CD4-positive, alpha-beta memory T cell (primary cell): ENCODE results near the gene ZNF546. TPM values are rescaled to one million over a fixed set of nuclear protein-coding genes. Genes with fewer than 3 reads are reported as not detected.

Experiments used
- CTCF ChIA-PET: fragments of 350-600 bp; sonication (Branson Sonifier 250); formaldehyde crosslinking; loops from one replicate; lab custom pipeline; 2021; ENCODE audit warnings: inconsistent platforms; ENCODE audit not compliant: partially characterized antibody; lab: Charles Lee
- POLR2A ChIA-PET: fragments of 350-600 bp; sonication (Branson Sonifier 250); formaldehyde crosslinking; loops from one replicate; lab custom pipeline; 2021; ENCODE audit not compliant: partially characterized antibody; lab: Charles Lee
- DNase-seq, 5 donors: peaks; one replicate each; pipeline versions ENCODE4 v3.0.0 to v3.0.0-alpha.2; 2020 to 2022; ENCODE audit warnings: mixed read lengths in 1 of 5
- H3K27ac ChIP-seq: one replicate; pipeline ENCODE4 v1.7.0; 2013; ENCODE audit warnings: low read depth, low read length
- H3K27me3 ChIP-seq: 2 replicates; pipeline ENCODE4 v1.7.0; 2013; ENCODE audit warnings: mild to moderate bottlenecking, low read length, moderate library complexity; ENCODE audit not compliant: insufficient read depth
- H3K36me3 ChIP-seq: 2 replicates; pipeline ENCODE4 v1.7.0; 2013; ENCODE audit warnings: mild to moderate bottlenecking, low read length, moderate library complexity; ENCODE audit not compliant: insufficient read depth
- H3K4me1 ChIP-seq: 2 replicates; pipeline ENCODE4 v1.7.0; 2013; ENCODE audit warnings: mild to moderate bottlenecking, low read length, moderate library complexity; ENCODE audit not compliant: insufficient read depth
- H3K4me3 ChIP-seq, 2 donors: one replicate each; pipeline ENCODE4 v1.7.0; 2013; ENCODE audit warnings: low read length in 2 of 2, mild to moderate bottlenecking in 1 of 2
- H3K9me3 ChIP-seq, 2 donors: one replicate each; pipeline ENCODE4 v1.7.0; 2013; ENCODE audit warnings: low read length in 2 of 2, control low read depth in 1 of 2; ENCODE audit not compliant: control insufficient read depth in 1 of 2
- H3K27ac Mint-ChIP-seq, 7 donors: one replicate each; pipeline ENCODE4 v1.8.0; 2020 to 2021; ENCODE audit warnings: mixed read lengths in 7 of 7, mild to moderate bottlenecking in 6 of 7, inconsistent platforms in 3 of 7, moderate library complexity in 3 of 7
- H3K27me3 Mint-ChIP-seq, 2 donors: one replicate each; pipeline ENCODE4 v1.8.0; 2020 to 2021; ENCODE audit warnings: mixed read lengths in 2 of 2
- H3K36me3 Mint-ChIP-seq, 2 donors: one replicate each; pipeline ENCODE4 v1.8.0; 2020 to 2021; ENCODE audit warnings: mixed read lengths in 2 of 2, inconsistent platforms in 1 of 2, mild to moderate bottlenecking in 1 of 2
- H3K4me1 Mint-ChIP-seq, 4 donors: one replicate each; pipeline ENCODE4 v1.8.0; 2020 to 2021; ENCODE audit warnings: mixed read lengths in 4 of 4, mild to moderate bottlenecking in 1 of 4
- H3K4me3 Mint-ChIP-seq, 8 donors: one replicate each; pipeline ENCODE4 v1.8.0; 2020 to 2021; ENCODE audit warnings: mixed read lengths in 8 of 8, mild to moderate bottlenecking in 7 of 8, moderate library complexity in 6 of 8, inconsistent platforms in 3 of 8
- H3K9me3 Mint-ChIP-seq, 8 donors: one replicate each; pipeline ENCODE4 v1.8.0; 2020 to 2021; ENCODE audit warnings: mixed read lengths in 8 of 8, mild to moderate bottlenecking in 5 of 8, inconsistent platforms in 3 of 8, moderate library complexity in 1 of 8
- intact Hi-C: fragments of 100-400 bp; cut with micrococcal nuclease; formaldehyde crosslinking; loops from one replicate; pipeline ENCODE4 v1.15.1; 2023
- polyA plus RNA-seq, 2 donors: library from polyadenylated mRNA; unstranded; fragments of 300-500 nt; fragmentation: Illumina TruSeq; gene quantifications; one replicate each; pipeline ENCODE4 v1.2.3, GENCODE V29; 2021
- total RNA-seq, 2 experiments: library from RNA; stranded (reverse); gene quantifications; one replicate each; pipeline ENCODE4 v1.2.3, GENCODE V29; 2021

Gene ZNF546
- total and polyA plus RNA-seq, 4 experiments from 2014 or later = 2.9 to 18.4 (median 10.2) TPM

- H3K9me3 Mint-ChIP-seq = no peaks in the 10 kb centered on the region
- Histone ChIP-seq H3K27ac (peak overlapping the region; percentile 94), H3K4me3 (peak overlapping the region; percentile 57 to 63), H3K36me3 (peaks cover 17% of the 10 kb centered on the region), H3K27me3 (no peaks in the 10 kb centered on the region), H3K4me1 (peaks cover 43% of the 10 kb centered on the region), H3K9me3 (no peaks in the 10 kb centered on the region)
- intact Hi-C loops = loop anchor here (1.0 to 5.0 kb wide), 5 partner anchors 17 to 177 kb away; no protein-coding TSS in a partner anchor
- H3K36me3 Mint-ChIP-seq = peaks cover 13 to 32% of the 10 kb centered on the region in 2 donors
- peak overlapping the region; percentile 91 to 100 (median 99) for H3K27ac Mint-ChIP-seq
- DNase-seq = peak in 2 of 5 donors; percentile 19 to 29
- POLR2A ChIA-PET = interaction anchor here (0.5 to 4.7 kb wide), 35 partner anchors 9 to 1905 kb away, joined by 3 to 154 read pairs (median 8); partner anchors contain the start of genes DYRK1B, FBL, ZNF546 and ZNF780A
- H3K27me3 Mint-ChIP-seq = no peaks in the 10 kb centered on the region
- H3K4me1 Mint-ChIP-seq = peaks cover 39 to 59% (median 49%) of the 10 kb centered on the region in 4 donors
- peak overlapping the region; percentile 94 to 100 (median 96) for H3K4me3 Mint-ChIP-seq
- CTCF ChIA-PET = interaction anchor here (0.7 to 4.0 kb wide), 32 partner anchors 9 to 529 kb away, joined by 3 to 151 read pairs (median 11); partner anchors contain the start of genes DYRK1B, FBL, FCGBP and MAP3K10
These were observed 27.0 kb upstream of the ZNF546 start for GRCh38 chr19:39969681-39970424.

DNA sequence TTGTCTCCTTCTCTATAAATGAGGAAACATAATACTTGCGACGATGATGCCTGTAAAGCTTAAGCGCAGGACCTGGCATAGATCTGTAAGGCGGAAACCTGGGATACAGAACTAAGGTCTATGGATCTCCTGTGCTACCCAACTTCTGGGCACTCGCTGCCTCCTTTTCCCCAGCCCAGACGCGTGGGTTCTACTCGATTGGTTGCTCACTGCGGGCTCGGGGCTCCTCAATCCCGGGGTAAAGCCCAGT, 26.5 kb upstream of the ZNF546 start:
- Mint-ChIP-seq H3K27ac (peak overlapping the region; percentile 91 to 100 (median 99)), H3K27me3 (no peaks in the 10 kb centered on the region), H3K4me3 (peak overlapping the region; percentile 94 to 100 (median 96)), H3K4me1 (peaks cover 40 to 59% (median 49%) of the 10 kb centered on the region in 4 donors), H3K36me3 (peaks cover 16 to 35% of the 10 kb centered on the region in 2 donors), H3K9me3 (no peaks in the 10 kb centered on the region)
- H3K4me3 ChIP-seq = peak overlapping the region; percentile 57 to 63
- no peak for DNase-seq
- ChIA-PET POLR2A (interaction anchor here (0.5 to 4.7 kb wide), 35 partner anchors 8 to 1905 kb away, joined by 3 to 154 read pairs (median 8); partner anchors contain the start of genes DYRK1B, FBL, ZNF546 and ZNF780A), CTCF (interaction anchor here (0.7 to 4.0 kb wide), 35 partner anchors 9 to 529 kb away, joined by 3 to 151 read pairs (median 6); partner anchors contain the start of genes DYRK1B, FBL, FCGBP and MAP3K10)
- peaks cover 43% of the 10 kb centered on the region for H3K4me1 ChIP-seq
- peak overlapping the region; percentile 94 for H3K27ac ChIP-seq
- no peaks in the 10 kb centered on the region for H3K27me3 ChIP-seq
- intact Hi-C loops = loop anchor here (1.0 to 5.0 kb wide), 5 partner anchors 18 to 177 kb away; no protein-coding TSS in a partner anchor
- peaks cover 18% of the 10 kb centered on the region for H3K36me3 ChIP-seq
- no peaks in the 10 kb centered on the region for H3K9me3 ChIP-seq

DNA sequence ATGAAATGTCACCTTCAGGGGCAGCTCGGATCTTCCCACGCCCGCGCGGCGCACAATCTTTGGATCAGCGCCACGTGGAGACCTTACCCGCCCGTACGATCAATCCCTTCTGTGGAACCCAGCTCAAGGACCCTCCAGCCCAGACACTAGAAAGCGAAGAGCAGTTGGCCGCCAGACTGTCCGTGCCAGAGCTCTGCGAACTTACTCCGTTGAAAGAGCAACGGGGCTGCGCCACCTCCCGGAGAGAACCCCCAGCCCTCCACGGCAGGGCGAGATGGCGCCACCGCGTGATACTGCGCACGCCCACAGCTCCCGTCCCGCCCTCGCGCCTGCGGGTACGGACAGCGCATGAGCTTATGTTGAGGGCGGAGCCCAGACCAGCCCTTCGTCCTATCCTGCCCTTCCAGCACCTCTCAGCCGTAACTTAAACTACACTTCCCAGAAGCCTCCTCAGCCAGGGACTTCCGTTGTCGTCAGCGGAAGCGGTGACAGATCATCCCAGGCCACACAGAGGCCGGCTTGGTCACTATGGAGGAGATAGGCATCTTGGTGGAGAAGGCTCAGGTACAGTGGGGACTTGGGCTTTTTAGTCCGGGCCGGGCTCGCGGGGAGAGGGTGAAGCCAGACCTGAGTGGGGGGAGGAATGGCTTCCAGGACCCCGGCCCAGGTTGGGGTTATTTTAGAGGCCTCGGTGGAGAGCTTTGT, 26.0 kb upstream of the ZNF546 start, which contains the start of gene PSMC4:
PSMC4 (plus strand) TSS at position 491 of the 705 bp plus-strand sequence; CDS start at position 529, 38 bp downstream.
- ChIA-PET CTCF (interaction anchor here (0.5 to 4.0 kb wide), 42 partner anchors 8 to 530 kb away, joined by 3 to 151 read pairs (median 5); partner anchors contain the start of genes DYRK1B, FBL, FCGBP and MAP3K10), POLR2A (interaction anchor here (0.5 to 4.7 kb wide), 35 partner anchors 8 to 1904 kb away, joined by 3 to 154 read pairs (median 8); partner anchors contain the start of genes DYRK1B, FBL, ZNF546 and ZNF780A)
- Mint-ChIP-seq H3K4me1 (peaks cover 41 to 59% (median 50%) of the 10 kb centered on the region in 4 donors), H3K4me3 (peak within 1 kb of the TSS; percentile 94 to 100 (median 96)), H3K27ac (peak within 1 kb of the TSS; percentile 91 to 100 (median 99)), H3K9me3 (no peaks in the 10 kb centered on the region), H3K36me3 (peaks cover 21 to 40% of the 10 kb centered on the region in 2 donors), H3K27me3 (no peaks in the 10 kb centered on the region)
- intact Hi-C loops = loop anchor here (1.0 to 5.0 kb wide), 10 partner anchors 18 to 314 kb away; partner anchors contain the start of genes AKT2, DYRK1B, MAP3K10 and ZNF780A
- Histone ChIP-seq H3K4me3 (peak within 1 kb of the TSS; percentile 63 to 98), H3K9me3 (no peaks in the 10 kb centered on the region), H3K27me3 (no peaks in the 10 kb centered on the region), H3K36me3 (peaks cover 22% of the 10 kb centered on the region), H3K4me1 (peaks cover 43% of the 10 kb centered on the region), H3K27ac (peak within 1 kb of the TSS; percentile 94)
- peak; percentile 98 to 99 (median 98) for DNase-seq

DNA sequence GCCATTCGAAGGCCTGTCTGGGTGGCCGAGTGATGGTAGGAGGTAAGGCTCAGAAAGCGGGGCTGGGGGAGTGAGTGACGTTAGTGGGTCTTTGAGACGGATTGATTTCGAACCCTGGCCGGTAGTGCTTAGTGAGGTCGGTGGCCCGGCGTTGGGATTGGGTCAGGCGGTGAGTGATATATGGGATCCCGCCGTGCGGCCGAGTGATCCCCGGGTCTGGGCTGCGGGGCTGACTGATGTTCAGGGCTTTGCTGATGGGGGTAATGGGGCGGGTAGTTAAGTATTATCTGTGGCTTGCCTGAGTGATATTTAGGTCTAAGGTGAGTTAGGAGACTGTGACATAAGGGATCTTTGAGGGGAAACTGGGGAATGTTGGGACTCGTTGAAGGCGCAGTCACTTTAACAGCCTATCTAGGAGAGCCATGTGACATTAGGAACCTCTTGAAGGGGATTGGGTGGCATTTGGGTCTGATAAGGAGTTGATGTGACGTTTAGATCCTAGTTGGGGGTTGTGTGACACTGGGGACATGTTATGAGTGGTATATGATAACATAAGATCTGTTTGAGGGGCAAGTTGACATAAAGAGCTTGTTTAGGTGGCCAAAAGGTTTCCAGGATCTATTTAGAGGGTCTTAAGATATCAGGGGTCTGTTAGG, 25.4 kb upstream of the ZNF546 start:
- Histone ChIP-seq H3K27me3 (no peaks in the 10 kb centered on the region), H3K9me3 (no peaks in the 10 kb centered on the region), H3K27ac (peak overlapping the region; percentile 94), H3K36me3 (peaks cover 22% of the 10 kb centered on the region), H3K4me3 (peak overlapping the region; percentile 63 to 98), H3K4me1 (peaks cover 43% of the 10 kb centered on the region)
- H3K9me3 Mint-ChIP-seq = no peaks in the 10 kb centered on the region
- ChIA-PET CTCF (interaction anchor here (0.5 to 4.0 kb wide), 35 partner anchors 10 to 201 kb away, joined by 3 to 151 read pairs (median 6); partner anchors contain the start of genes DYRK1B, FBL, FCGBP and ZNF546), POLR2A (interaction anchor here (1.1 to 4.7 kb wide), 23 partner anchors 9 to 1291 kb away, joined by 3 to 154 read pairs (median 13); partner anchors contain the start of genes DYRK1B, FBL, ZNF546 and ZNF780A)
- DNase-seq = no peak
- H3K4me1 Mint-ChIP-seq = peaks cover 41 to 59% (median 50%) of the 10 kb centered on the region in 4 donors
- peaks cover 21 to 41% of the 10 kb centered on the region in 2 donors for H3K36me3 Mint-ChIP-seq
- H3K27ac Mint-ChIP-seq = peak overlapping the region; percentile 91 to 100 (median 99)
- peak overlapping the region; percentile 94 to 100 (median 96) for H3K4me3 Mint-ChIP-seq
- intact Hi-C loops = loop anchor here (1.0 to 5.0 kb wide), 8 partner anchors 19 to 314 kb away; partner anchors contain the start of genes AKT2, DYRK1B, MAP3K10 and ZNF780A
- no peaks in the 10 kb centered on the region for H3K27me3 Mint-ChIP-seq

DNA sequence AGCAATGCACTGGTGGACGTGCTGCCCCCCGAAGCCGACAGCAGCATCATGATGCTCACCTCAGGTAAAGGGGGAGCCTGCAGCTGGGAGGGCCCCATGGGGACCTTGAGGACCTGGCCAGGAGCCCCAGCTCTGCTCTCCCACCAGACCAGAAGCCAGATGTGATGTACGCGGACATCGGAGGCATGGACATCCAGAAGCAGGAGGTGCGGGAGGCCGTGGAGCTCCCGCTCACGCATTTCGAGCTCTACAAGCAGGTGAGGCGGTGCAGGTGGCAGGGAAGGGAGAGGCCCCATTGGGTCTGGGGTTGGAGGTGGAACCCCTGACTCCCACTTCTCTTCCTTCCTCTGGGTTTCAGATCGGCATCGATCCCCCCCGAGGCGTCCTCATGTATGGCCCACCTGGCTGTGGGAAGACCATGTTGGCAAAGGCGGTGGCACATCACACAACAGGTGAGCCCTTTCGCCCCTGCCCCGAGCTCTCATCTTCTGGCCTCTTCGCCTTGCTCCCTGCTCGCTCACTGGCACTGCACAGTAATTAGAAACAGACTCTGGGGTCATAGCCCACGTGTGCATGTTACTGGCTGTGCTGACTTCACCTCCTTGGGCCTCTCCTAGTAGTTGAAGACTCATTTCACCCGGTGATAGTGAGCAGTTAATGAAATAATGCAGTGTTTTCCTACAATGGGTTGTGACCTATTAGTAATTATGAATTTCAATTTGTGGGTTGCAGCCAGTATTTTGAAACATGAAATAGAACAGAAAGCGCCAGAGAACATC, 22.3 kb upstream of the ZNF546 start:
- H3K4me1 Mint-ChIP-seq = peaks cover 27 to 35% (median 31%) of the 10 kb centered on the region in 4 donors
- POLR2A ChIA-PET = interaction anchor here (0.8 kb wide), 1 partner anchor 22 kb away, joined by 3 read pairs; the partner anchor contains the start of gene ZNF546

More for the DNA sequence above, 22.3 kb upstream of the ZNF546 start:
- peaks cover 46% of the 10 kb centered on the region for H3K36me3 ChIP-seq
- Mint-ChIP-seq H3K27ac (peak overlapping the region in 3 of 7 donors; percentile 32 to 67 (median 66)), H3K36me3 (peaks cover 40 to 64% of the 10 kb centered on the region in 2 donors), H3K4me3 (peak overlapping the region in 2 of 8 donors; percentile 38 to 53), H3K27me3 (no peaks in the 10 kb centered on the region), H3K9me3 (no peaks in the 10 kb centered on the region)
- intact Hi-C loops = loop anchor here (5.0 kb wide), 1 partner anchor 62 kb away; no protein-coding TSS in a partner anchor
- peaks cover 21% of the 10 kb centered on the region for H3K4me1 ChIP-seq
- no peaks in the 10 kb centered on the region for H3K27me3 ChIP-seq
- no peak overlapping the region for H3K27ac ChIP-seq
- DNase-seq = no peak
- H3K9me3 ChIP-seq = no peaks in the 10 kb centered on the region
- H3K4me3 ChIP-seq = no peak overlapping the region
- CTCF ChIA-PET = no interaction called here
